K562 (cell line): ENCODE measurements around the gene NFATC3. TPM values are rescaled to one million over a fixed set of nuclear protein-coding genes. Genes with fewer than 3 reads are reported as not detected.

Experiments
- ATAC-seq: fragments of 200-7000 bp; cut with Tn5 transposase; 3 replicates; pipeline ENCODE4 v1.9.1; 2020; ENCODE audit warnings: moderate library complexity
- BruUV-seq: library from RNA; stranded (reverse); fragments of 400-500 nt; replicated peaks from 2 replicates; lab custom pipeline; 2021; lab: Mats Ljungman, UMichigan
- CTCF ChIA-PET: fragments of 300-600 bp; formaldehyde crosslinking; extraction: SDS; loops from one replicate; lab custom pipeline; 2021; ENCODE audit warnings: low intra/inter-chr PET ratio; lab: Yijun Ruan, JAX
- POLR2A ChIA-PET: fragments of 300-600, 350-650 bp; sonication (Branson Sonifier 250); formaldehyde crosslinking; extraction: SDS; loops from one replicate; lab custom pipeline; 2021; ENCODE audit warnings: antibody characterized with exemption, inconsistent platforms; lab: Yijun Ruan, JAX
- DNase-seq, 4 experiments: peaks; one replicate each; pipeline versions ENCODE4 v3.0.0 to v3.0.0-alpha.2; 2011 to 2018; ENCODE audit warnings: low spot score in 3 of 4, mixed read lengths in 3 of 4; ENCODE audit errors: extremely low read depth in 1 of 4
- FAIRE-seq: peaks from 2 replicates; lab custom pipeline; 2011; peaks lifted over from hg19 to GRCh38; lab: Jason Lieb, UNC
- H2AFZ ChIP-seq: 2 replicates; pipeline ENCODE4 v1.6.0; 2011; ENCODE audit warnings: low read depth, low read length, control low read depth, inconsistent platforms
- H3K27ac ChIP-seq: fragments of 200-600 bp; 3 replicates; pipeline ENCODE4 v1.8.0; 2011; ENCODE audit warnings: low read depth, mild to moderate bottlenecking, control low read depth, inconsistent platforms, low read length, moderate library complexity, mixed read lengths; ENCODE audit errors: extremely low read depth
- H3K27me3 ChIP-seq, 2 experiments: fragments of 300-600 bp in 1 of 2; 2 replicates in 1 of 2; 3 replicates in 1 of 2; pipeline versions ENCODE4 v1.6.0 to v1.8.0; 2011; ENCODE audit warnings: inconsistent platforms in 2 of 2, low read length in 2 of 2, mild to moderate bottlenecking in 1 of 2, mixed read lengths in 1 of 2, moderate library complexity in 1 of 2; ENCODE audit not compliant: control insufficient read depth in 2 of 2, insufficient read depth in 2 of 2
- H3K36me3 ChIP-seq: fragments of 300-600 bp; 3 replicates; pipeline ENCODE4 v1.8.0; 2011; ENCODE audit warnings: mild to moderate bottlenecking, low read length, inconsistent platforms; ENCODE audit not compliant: control insufficient read depth, insufficient read depth
- H3K4me1 ChIP-seq, 2 experiments: fragments of 200-600 bp in 1 of 2; replicated peaks in 1 of 2; 2 replicates in 1 of 2; 3 replicates in 1 of 2; pipeline versions ENCODE4 v1.5.1 to v1.8.0; 2011; ENCODE audit warnings: inconsistent platforms in 2 of 2, low read length in 2 of 2, mild to moderate bottlenecking in 1 of 2, mixed read lengths in 1 of 2, moderate library complexity in 1 of 2; ENCODE audit not compliant: control insufficient read depth in 2 of 2, insufficient read depth in 2 of 2
- H3K4me2 ChIP-seq: 2 replicates; pipeline ENCODE4 v1.6.1; 2011; ENCODE audit warnings: low read length, control low read depth, inconsistent platforms, mixed read lengths; ENCODE audit not compliant: insufficient read depth
- H3K4me3 ChIP-seq: fragments of 200-600 bp; sonication (generic), shearing (Covaris generic); 2 replicates; pipeline ENCODE4 v1.5.1; 2016; ENCODE audit warnings: control low read depth, inconsistent platforms
- H3K79me2 ChIP-seq: fragments of 200-600 bp; 3 replicates; pipeline ENCODE4 v1.8.0; 2011; ENCODE audit warnings: low read length, inconsistent platforms; ENCODE audit not compliant: control insufficient read depth, insufficient read depth
- H3K9ac ChIP-seq, 2 experiments: 2 replicates each; pipeline versions ENCODE4 v1.6.0 to v1.6.1; 2011; ENCODE audit warnings: low read depth in 2 of 2, low read length in 2 of 2, control low read depth in 1 of 2, inconsistent platforms in 1 of 2, mild to moderate bottlenecking in 1 of 2, mixed read lengths in 1 of 2; ENCODE audit not compliant: insufficient read depth in 1 of 2
- H3K9me1 ChIP-seq: one replicate; pipeline ENCODE4 v1.6.0; 2011; ENCODE audit warnings: inconsistent platforms, mild to moderate bottlenecking, low read length, moderate library complexity; ENCODE audit not compliant: control insufficient read depth, insufficient read depth
- H3K9me3 ChIP-seq: replicated peaks from 2 replicates; pipeline ENCODE4 v1.5.1; 2011; ENCODE audit warnings: low read depth, low read length, inconsistent platforms; ENCODE audit not compliant: control insufficient read depth, insufficient read depth
- H4K20me1 ChIP-seq: replicated peaks from 2 replicates; pipeline ENCODE4 v1.6.1; 2011; ENCODE audit warnings: low read length, inconsistent platforms, mixed read lengths; ENCODE audit not compliant: control insufficient read depth, insufficient read depth
- NR4A1 ChIP-seq, 2 experiments: fragments of 250-450 bp in 1 of 2; fragments of 450-650 bp in 1 of 2; sonication (Bioruptor Pico) in 1 of 2; IDR thresholded peaks; 2 replicates each; pipeline versions ENCODE4 v1.4.0 to v1.6.1; 2016 to 2020; ENCODE audit warnings: mild to moderate bottlenecking in 2 of 2, missing compliant biosample characterization in 1 of 2, missing genetic modification characterization in 1 of 2, moderate library complexity in 1 of 2
- POLR2G ChIP-seq: fragments of 200-400 bp; formaldehyde crosslinking; IDR thresholded peaks from 2 replicates; pipeline ENCODE4 v1.6.1; 2017; ENCODE audit warnings: low read depth, mild to moderate bottlenecking, antibody characterized with exemption, low read length, moderate library complexity
- RBBP5 ChIP-seq: fragments of 200-600 bp; sonication (generic); IDR thresholded peaks from 2 replicates; pipeline ENCODE4 v1.6.1; 2012; ENCODE audit warnings: borderline replicate concordance, mild to moderate bottlenecking, low read length, control low read depth, inconsistent platforms; ENCODE audit not compliant: insufficient read depth, poor library complexity, severe bottlenecking
- ZNF561 ChIP-seq: fragments of 450-650 bp; formaldehyde crosslinking; conservative IDR thresholded peaks from 2 replicates; pipeline ENCODE4 v1.4.0; 2020; ENCODE audit warnings: mild to moderate bottlenecking, moderate library complexity
- ZNF668 ChIP-seq: fragments of 250-450 bp; sonication (Bioruptor Pico); IDR thresholded peaks from 2 replicates; pipeline ENCODE4 v1.8.0; 2022; ENCODE audit warnings: mild to moderate bottlenecking, inconsistent platforms
- WGBS: fragments of 100-300 bp; shearing (Covaris generic); methylation state at CpG from one replicate; pipeline ENCODE4 v1.1.6; 2016; ENCODE audit warnings: low coverage, mixed read lengths; ENCODE audit not compliant: insufficient coverage; ENCODE audit errors: missing lambda C conversion rate; 5-methylcytosine and 5-hydroxymethylcytosine counted together
- in situ Hi-C: fragments of 300-500 bp; cut with MboI; formaldehyde crosslinking; loops from 4 replicates; pipeline ENCODE4 v1.15.0; 2018; ENCODE audit warnings: inconsistent platforms, mixed read lengths
- intact Hi-C: fragments of 100-400 bp; cut with micrococcal nuclease; formaldehyde crosslinking; loops from 2 replicates; pipeline ENCODE4 v1.14.2; 2022
- polyA plus RNA-seq, 8 experiments: library from polyadenylated mRNA; depleted of rRNA in 4 of 8; stranded (reverse) in 5 of 8; unstranded in 3 of 8; fragments of >200 nt; fragmentation: Nextera tagmentation in 2 of 8; fragmentation: Illumina TruSeq in 1 of 8; extraction: Ambion mirVana in 2 of 8; extraction: Trizol in 1 of 8; gene quantifications; 2 replicates each; pipeline versions ENCODE4 v1.2.1 to v1.2.3, GENCODE V29; 2011 to 2014; ENCODE audit warnings: inconsistent platforms in 1 of 8, missing spikeins in 1 of 8
- total RNA-seq, 7 experiments: library from RNA; depleted of rRNA in 6 of 7; stranded (reverse); fragments of >200 nt in 6 of 7; fragmentation: Illumina TruSeq in 2 of 7; extraction: Trizol in 2 of 7; gene quantifications; 2 replicates each; pipeline versions ENCODE4 v1.2.1 to v1.2.3, GENCODE V29; 2011 to 2021; ENCODE audit warnings: low replicate concordance in 1 of 7
- TF ChIP-seq, protein P1 (sequence below), 2 experiments: fragments of 200-800 bp in 1 of 2; sonication (Bioruptor generic) in 1 of 2; sonication (generic) in 1 of 2; formaldehyde crosslinking in 1 of 2; IDR thresholded peaks in 1 of 2; conservative IDR thresholded peaks in 1 of 2; 2 replicates each; pipeline versions ENCODE4 v1.5.0 to v1.6.1; 2016 to 2020; ENCODE audit warnings: missing compliant biosample characterization in 1 of 2, missing genetic modification characterization in 1 of 2, missing genetic modification reagents in 1 of 2
- TF ChIP-seq, protein P2 (sequence below), 2 experiments: IDR thresholded peaks; 2 replicates each; pipeline ENCODE4 v1.6.1; 2011; ENCODE audit warnings: borderline replicate concordance in 1 of 2, control low read depth in 1 of 2, low read depth in 1 of 2, low read length in 1 of 2, mild to moderate bottlenecking in 1 of 2, mixed read lengths in 1 of 2, moderate library complexity in 1 of 2; ENCODE audit not compliant: insufficient read depth in 1 of 2, insufficient read length in 1 of 2, poor library complexity in 1 of 2, severe bottlenecking in 1 of 2; ENCODE audit errors: extremely low read depth in 1 of 2

NFATC3 gene
- total and polyA plus RNA-seq, 9 of the 15 experiments (the other 6 are each of a cell fraction or from before 2014, with no cell fraction given) = 15.7 to 98.4 (median 59.4) TPM

DNA sequence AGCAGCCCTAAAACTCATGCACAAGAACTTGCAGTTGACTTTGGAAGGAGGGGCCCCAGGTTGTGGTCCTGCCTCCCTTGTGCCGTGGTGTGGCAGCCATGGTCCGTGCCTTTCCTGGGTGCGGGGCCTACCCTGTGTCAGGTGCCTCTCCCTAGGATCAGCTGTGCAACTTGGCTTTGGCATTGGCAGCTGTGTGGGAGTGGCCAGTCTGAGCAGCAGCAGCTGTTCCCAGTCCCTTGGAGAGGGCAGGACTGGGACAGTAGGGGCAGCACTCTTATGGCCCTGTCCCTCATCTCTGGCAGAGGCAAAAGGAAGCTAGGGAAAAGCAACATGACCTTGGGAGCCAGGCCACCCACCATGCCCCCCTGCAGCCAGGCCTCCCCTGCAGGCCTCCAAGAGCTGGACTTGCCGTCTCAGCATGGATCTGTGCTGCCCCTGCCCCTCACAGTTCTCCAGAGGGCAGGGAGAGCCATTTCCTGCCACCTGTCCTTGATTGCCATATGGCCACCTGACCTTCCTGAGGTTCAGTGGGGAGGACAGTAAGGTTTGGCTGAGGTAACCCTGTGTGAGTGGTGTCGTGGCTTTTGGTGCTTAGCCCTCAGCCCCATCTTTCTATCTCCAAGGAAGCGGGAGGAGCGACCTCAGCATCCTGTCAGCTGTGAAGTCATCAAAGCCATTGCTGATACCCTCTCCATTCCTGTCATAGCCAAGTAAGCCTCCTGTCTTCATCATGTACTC, 15.5 kb upstream of the NFATC3 start:
- H3K27me3 ChIP-seq = no peaks in the 10 kb centered on the region
- peak overlapping the region in 1 of 2 experiments; percentile 69; a peak in 2 of 4 replicates for H3K9ac ChIP-seq
- 91% methylated on average over 7 of the region's 7 CpGs for WGBS
- POLR2A ChIA-PET = interaction anchor here (0.7 to 3.0 kb wide), 2 partner anchors 10 to 288 kb away, joined by 3 to 10 read pairs; no protein-coding TSS in a partner anchor
- H3K79me2 ChIP-seq = no peaks in the 10 kb centered on the region
- in situ Hi-C loops = loop anchor here (10.0 kb wide), 1 partner anchor 155 kb away; no protein-coding TSS in a partner anchor
- TF ChIP-seq, protein P1, sequence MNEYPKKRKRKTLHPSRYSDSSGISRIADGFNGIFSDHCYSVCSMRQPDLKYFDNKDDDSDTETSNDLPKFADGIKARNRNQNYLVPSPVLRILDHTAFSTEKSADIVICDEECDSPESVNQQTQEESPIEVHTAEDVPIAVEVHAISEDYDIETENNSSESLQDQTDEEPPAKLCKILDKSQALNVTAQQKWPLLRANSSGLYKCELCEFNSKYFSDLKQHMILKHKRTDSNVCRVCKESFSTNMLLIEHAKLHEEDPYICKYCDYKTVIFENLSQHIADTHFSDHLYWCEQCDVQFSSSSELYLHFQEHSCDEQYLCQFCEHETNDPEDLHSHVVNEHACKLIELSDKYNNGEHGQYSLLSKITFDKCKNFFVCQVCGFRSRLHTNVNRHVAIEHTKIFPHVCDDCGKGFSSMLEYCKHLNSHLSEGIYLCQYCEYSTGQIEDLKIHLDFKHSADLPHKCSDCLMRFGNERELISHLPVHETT (CRISPR knock-in tag; conservative IDR thresholded peaks at IDR 0.05 in 1 of 2, IDR thresholded peaks at IDR 0.05 in 1 of 2) = no peak
- TF ChIP-seq ZNF561 (no peak), ZNF668 (CRISPR knock-in tag) (no peak), POLR2G (0 out of 2 replicates have a peak, but pooled peaks have one; percentile 24), NR4A1 (CRISPR knock-in tag; IDR thresholded peaks at IDR 0.05) (no peak), NR4A1 (tag; IDR thresholded peaks at IDR 0.05) (no peak), RBBP5 (no peak)
- TF ChIP-seq, protein P2, sequence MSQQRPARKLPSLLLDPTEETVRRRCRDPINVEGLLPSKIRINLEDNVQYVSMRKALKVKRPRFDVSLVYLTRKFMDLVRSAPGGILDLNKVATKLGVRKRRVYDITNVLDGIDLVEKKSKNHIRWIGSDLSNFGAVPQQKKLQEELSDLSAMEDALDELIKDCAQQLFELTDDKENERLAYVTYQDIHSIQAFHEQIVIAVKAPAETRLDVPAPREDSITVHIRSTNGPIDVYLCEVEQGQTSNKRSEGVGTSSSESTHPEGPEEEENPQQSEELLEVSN (IDR thresholded peaks at IDR 0.05; ENCODE audit: borderline replicate concordance in 1 of 2, extremely low read depth in 1 of 2, insufficient read depth in 1 of 2, insufficient read length in 1 of 2, low read depth in 1 of 2, low read length in 1 of 2, poor library complexity in 1 of 2, severe bottlenecking in 1 of 2) = no peak
- intact Hi-C loops = no loop called here
- no TSS peak for BruUV-seq
- H3K4me1 ChIP-seq = peaks cover 9 to 11% of the 10 kb centered on the region in 2 experiments
- no peak for ATAC-seq
- H2AFZ ChIP-seq = no peak overlapping the region
- no peak for FAIRE-seq
- no peak overlapping the region for H3K27ac ChIP-seq
- no peaks in the 10 kb centered on the region for H3K9me3 ChIP-seq
- H3K4me3 ChIP-seq = no peak overlapping the region
- CTCF ChIA-PET = no interaction called here
- H3K4me2 ChIP-seq = no peak overlapping the region
- no peak for DNase-seq
- peaks cover 77% of the 10 kb centered on the region; the same call in 2 of the 3 replicates for H3K36me3 ChIP-seq
- H3K9me1 ChIP-seq = no peaks in the 10 kb centered on the region
- no peaks in the 10 kb centered on the region; the same call in 1 of the 2 replicates for H4K20me1 ChIP-seq
